Activated T-cell treated with anti-CD3 and anti-CD28 coated beads, Interleukin-2, amount 50 U/mL, for 72 hours (primary cell): ENCODE measurements around the gene MOCS2. TPM values are rescaled to one million over a fixed set of nuclear protein-coding genes. Genes with fewer than 3 reads are reported as not detected.

ENCODE experiments used
- ATAC-seq, 2 donors: fragments of 150-1000 bp; cut with Tn5 transposase; replicated peaks in 1 of 2; 2 replicates each; pipeline ENCODE4 v1.10.0; 2021; ENCODE audit warnings: moderate library complexity in 2 of 2, mild to moderate bottlenecking in 1 of 2
- DNase-seq, 2 donors: peaks; one replicate each; pipeline ENCODE4 v3.0.0; 2021 to 2022; ENCODE audit warnings: mixed read lengths in 1 of 2
- H3K27ac Mint-ChIP-seq: one replicate; pipeline ENCODE4 v1.8.0; 2022; ENCODE audit warnings: mild to moderate bottlenecking, moderate library complexity, mixed read lengths
- H3K27me3 Mint-ChIP-seq: one replicate; pipeline ENCODE4 v1.8.0; 2022; ENCODE audit warnings: low read depth, mixed read lengths
- H3K36me3 Mint-ChIP-seq, 2 donors: one replicate each; pipeline ENCODE4 v1.8.0; 2022; ENCODE audit warnings: mixed read lengths in 2 of 2, mild to moderate bottlenecking in 1 of 2; ENCODE audit not compliant: insufficient read depth in 2 of 2
- H3K4me1 Mint-ChIP-seq: one replicate; pipeline ENCODE4 v1.8.0; 2022; ENCODE audit warnings: low read depth, mixed read lengths
- H3K4me3 Mint-ChIP-seq, 2 donors: one replicate each; pipeline ENCODE4 v1.8.0; 2022; ENCODE audit warnings: mild to moderate bottlenecking in 2 of 2, mixed read lengths in 2 of 2, moderate library complexity in 2 of 2
- H3K9me3 Mint-ChIP-seq, 2 donors: one replicate each; pipeline ENCODE4 v1.8.0; 2022; ENCODE audit warnings: mixed read lengths in 2 of 2
- total RNA-seq, 2 donors: library from RNA; stranded (reverse); gene quantifications; one replicate each; pipeline ENCODE4 v1.2.3, GENCODE V29; 2022

MOCS2 gene
- total RNA-seq, 2 donors from 2014 or later, result 19.0 to 20.4 TPM

DNA sequence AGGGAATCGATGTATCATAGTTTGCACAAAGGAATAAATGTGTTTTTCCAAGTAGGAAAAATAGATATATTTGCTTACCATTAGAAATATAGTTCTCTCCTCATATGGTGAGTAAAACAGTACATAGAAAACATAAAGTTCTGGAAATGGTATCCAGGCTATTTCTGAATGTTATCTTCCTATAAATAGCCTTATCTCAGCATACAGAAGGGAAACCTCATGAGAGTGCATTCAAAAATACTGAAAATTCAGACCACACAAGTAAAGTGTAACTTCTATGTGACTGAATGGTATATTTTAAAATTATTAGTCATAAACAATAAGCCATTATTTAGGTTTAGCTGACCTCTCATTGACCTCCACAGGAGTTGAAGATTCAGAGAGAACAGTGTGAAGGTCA is 43.5 kb downstream of the MOCS2 start:
- Mint-ChIP-seq H3K4me1 (peaks cover 24% of the 10 kb centered on the region), H3K4me3 (no peak overlapping the region), H3K9me3 (no peaks in the 10 kb centered on the region), H3K27ac (no peak overlapping the region), H3K36me3 (peaks cover 0 to 1% of the 10 kb centered on the region in 2 donors), H3K27me3 (peaks cover 31% of the 10 kb centered on the region)
- ATAC-seq (no peak), DNase-seq (no peak)

GRCh38 chr5:53063791-53064190 is 45.8 kb downstream of the MOCS2 start:
- Mint-ChIP-seq H3K9me3 (no peaks in the 10 kb centered on the region), H3K27ac (no peak overlapping the region), H3K27me3 (peaks cover 54% of the 10 kb centered on the region), H3K4me1 (peaks cover 8% of the 10 kb centered on the region), H3K36me3 (peaks cover 0 to 3% of the 10 kb centered on the region in 2 donors), H3K4me3 (no peak overlapping the region)
- DNase-seq (no peak), ATAC-seq (no peak)

DNA sequence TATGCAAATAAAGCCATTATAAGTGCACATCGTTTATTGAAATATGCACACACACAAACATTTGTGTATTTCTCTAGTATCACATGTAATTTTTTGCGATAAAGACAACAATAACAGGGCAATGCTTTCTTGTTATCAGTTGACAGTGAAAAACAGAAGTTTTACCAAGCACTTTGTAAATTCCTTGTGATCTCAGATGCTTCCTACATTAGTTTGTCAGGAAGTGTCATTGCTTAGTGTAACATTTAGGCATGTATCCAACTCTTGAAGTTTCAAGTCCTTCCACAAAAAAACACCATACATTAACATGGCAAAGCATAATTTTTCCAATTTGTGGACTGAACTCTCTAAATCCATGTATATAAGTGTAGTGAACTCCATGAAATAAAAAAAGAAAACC is 46.4 kb downstream of the MOCS2 start:
- no peak for ATAC-seq

GRCh38 chr5:53059281-53059680 is 50.3 kb downstream of the MOCS2 start:
- no peak overlapping the region for H3K27ac Mint-ChIP-seq
- no peak for ATAC-seq
- H3K36me3 Mint-ChIP-seq, result peaks cover 0 to 1% of the 10 kb centered on the region in 2 donors
- H3K4me3 Mint-ChIP-seq, result no peak overlapping the region
- peaks cover 51% of the 10 kb centered on the region for H3K27me3 Mint-ChIP-seq
- H3K9me3 Mint-ChIP-seq, result no peaks in the 10 kb centered on the region
- no peak for DNase-seq
- H3K4me1 Mint-ChIP-seq, result no peaks in the 10 kb centered on the region

More for the DNA sequence above, 46.4 kb downstream of the MOCS2 start:
- peaks cover 60% of the 10 kb centered on the region for H3K27me3 Mint-ChIP-seq
- H3K36me3 Mint-ChIP-seq, result peaks cover 0 to 3% of the 10 kb centered on the region in 2 donors
- peaks cover 8% of the 10 kb centered on the region for H3K4me1 Mint-ChIP-seq
- H3K27ac Mint-ChIP-seq, result no peak overlapping the region
- H3K4me3 Mint-ChIP-seq, result no peak overlapping the region
- no peak for DNase-seq
- H3K9me3 Mint-ChIP-seq, result no peaks in the 10 kb centered on the region

- Mint-ChIP-seq H3K27me3 (peaks cover 37% of the 10 kb centered on the region), H3K36me3 (no peaks in the 10 kb centered on the region), H3K27ac (no peak overlapping the region), H3K4me3 (no peak overlapping the region), H3K4me1 (no peaks in the 10 kb centered on the region), H3K9me3 (no peaks in the 10 kb centered on the region)
- no peak for DNase-seq
- no peak for ATAC-seq
Observed at GRCh38 chr5:53055365-53055764, 54.2 kb downstream of the MOCS2 start.

DNA sequence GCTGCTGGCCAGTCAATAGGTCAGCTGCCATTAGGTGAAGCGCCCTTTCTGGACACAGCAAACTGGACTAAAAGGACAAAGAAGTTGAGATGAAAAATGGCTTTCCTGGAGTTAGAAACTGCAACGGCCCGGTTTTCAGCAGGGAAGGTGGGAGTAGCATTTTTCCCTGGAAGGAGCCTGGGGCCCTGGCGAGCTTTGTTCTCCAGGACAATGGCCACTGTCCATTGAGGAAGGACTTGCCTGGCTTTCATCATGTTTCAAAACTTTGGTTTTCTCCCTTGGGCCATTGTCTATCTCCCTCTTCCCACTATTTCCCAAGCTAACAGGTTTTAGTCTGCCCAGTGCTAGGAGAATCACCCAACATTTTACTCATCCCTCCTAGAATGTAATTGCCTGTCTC is 56.2 kb downstream of the MOCS2 start:
- Mint-ChIP-seq H3K27me3 (peaks cover 25% of the 10 kb centered on the region), H3K9me3 (no peaks in the 10 kb centered on the region), H3K27ac (no peak overlapping the region), H3K4me1 (peaks cover under 1% of the 10 kb centered on the region), H3K4me3 (no peak overlapping the region), H3K36me3 (no peaks in the 10 kb centered on the region)
- ATAC-seq (no peak), DNase-seq (no peak)

GRCh38 chr5:53052499-53052898 is 57.1 kb downstream of the MOCS2 start:
- DNase-seq, result no peak
- Mint-ChIP-seq H3K9me3 (no peaks in the 10 kb centered on the region), H3K36me3 (no peaks in the 10 kb centered on the region), H3K4me1 (peaks cover 7% of the 10 kb centered on the region), H3K27me3 (peaks cover 27% of the 10 kb centered on the region), H3K27ac (no peak overlapping the region), H3K4me3 (no peak overlapping the region)
- ATAC-seq, result no peak

GRCh38 chr5:53048248-53048647 is 61.3 kb downstream of the MOCS2 start:
- H3K27ac Mint-ChIP-seq, result no peak overlapping the region
- peaks cover 34% of the 10 kb centered on the region for H3K27me3 Mint-ChIP-seq
- H3K9me3 Mint-ChIP-seq, result no peaks in the 10 kb centered on the region
- H3K4me1 Mint-ChIP-seq, result peaks cover 34% of the 10 kb centered on the region
- DNase-seq (no peak), ATAC-seq (peak; percentile 29 to 63)
- H3K4me3 Mint-ChIP-seq, result no peak overlapping the region
- no peaks in the 10 kb centered on the region for H3K36me3 Mint-ChIP-seq

Other genes starting within 250 kb of the MOCS2 start
- 1 to 10 TPM in 1 of 2 donors, under 1 TPM in 1; 0.79 to 1.7 TPM for gene ITGA2, start 120.4 kb downstream of the MOCS2 start, total RNA-seq